ENCODE data around the gene SIGMAR1.
A peak's percentile ranks its signal among the peaks of the same experiment; 100 is the strongest.
"Not testable (repeated sequence)": the region's sequence is repeated elsewhere in the genome, so short reads cannot be mapped to it uniquely, and the experiment has no call there.

The SIGMAR1 gene

GRCh38 chr9:34654323-34655051 is 16.9 kb upstream of the SIGMAR1 start:
- DNase-seq = no peak

DNA sequence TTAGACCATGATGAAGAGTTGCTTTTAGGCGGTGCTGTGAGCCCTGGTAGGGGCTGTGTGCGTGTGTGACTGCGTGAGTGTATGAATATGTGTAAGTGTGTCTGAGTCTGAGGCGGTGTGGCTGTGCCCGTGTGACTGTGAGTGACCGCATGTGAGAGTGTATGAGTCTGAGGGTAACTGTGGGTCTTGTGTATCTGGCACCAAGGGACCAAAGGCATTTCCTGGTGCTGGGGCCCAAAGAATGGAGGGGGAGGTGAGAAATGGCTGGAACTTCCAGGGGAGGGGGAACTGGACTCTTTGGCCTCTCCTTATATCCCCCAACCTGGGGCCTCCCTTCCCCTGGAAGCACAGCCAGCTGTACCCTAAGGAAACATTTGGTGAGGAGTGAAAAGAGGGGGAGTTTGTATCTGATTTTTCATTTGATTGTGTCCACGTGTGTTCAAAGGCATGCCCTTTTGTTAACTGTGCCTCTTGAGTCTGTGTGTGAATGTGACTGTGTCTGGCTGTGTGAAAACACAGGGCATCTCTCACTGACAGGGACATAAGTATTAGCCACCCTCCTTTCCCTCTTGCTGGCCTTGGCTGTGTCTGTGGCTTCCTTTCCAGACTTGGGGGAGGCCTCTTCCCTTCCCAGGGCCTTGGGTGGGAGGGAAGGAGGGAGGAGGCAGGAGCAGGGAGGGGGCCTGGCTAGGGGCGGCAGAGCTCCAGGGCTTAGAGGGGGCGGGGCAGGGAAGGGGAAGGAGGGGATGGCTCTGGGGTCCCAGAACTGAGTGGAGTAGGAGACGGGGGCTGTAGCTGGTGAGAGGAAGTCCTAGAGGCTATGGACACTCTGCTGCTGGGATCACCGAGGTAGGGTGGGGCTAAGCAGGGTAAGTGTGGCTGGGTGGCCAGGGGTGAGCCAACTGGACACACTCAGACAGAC is 15.8 kb upstream of the SIGMAR1 start:
- DNase-seq = no peak

DNA sequence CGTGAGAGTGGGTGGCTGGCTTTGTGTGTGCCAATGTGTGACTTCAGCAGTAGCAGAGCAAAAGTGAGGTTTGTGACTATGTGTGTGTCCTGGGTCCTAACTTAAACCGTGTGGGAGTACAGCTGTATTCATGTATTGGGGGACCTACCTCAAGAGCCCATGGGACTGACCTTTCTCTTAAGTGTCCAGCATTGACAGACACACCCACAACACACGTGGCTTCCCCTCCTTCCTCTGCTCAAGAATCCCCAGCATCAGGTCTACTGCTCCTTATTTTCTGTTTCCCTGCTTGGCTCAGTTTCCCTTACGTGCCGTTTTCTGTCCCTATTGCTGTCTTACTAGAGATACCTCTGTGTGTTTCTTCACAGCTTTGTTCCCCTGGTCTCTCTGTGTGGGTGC is 15.0 kb upstream of the SIGMAR1 start:
- DNase-seq = no peak

- DNase-seq = peak; percentile 15
These were observed 14.5 kb upstream of the SIGMAR1 start, which contains the start of gene IL11RA for GRCh38 chr9:34651876-34652601. TSS of gene IL11RA (plus strand) at chr9:34652185. CDS start at chr9:34655218, 3,033 bp downstream.

- no peak for DNase-seq
These were observed 13.7 kb upstream of the SIGMAR1 start for GRCh38 chr9:34651321-34651720.

DNA sequence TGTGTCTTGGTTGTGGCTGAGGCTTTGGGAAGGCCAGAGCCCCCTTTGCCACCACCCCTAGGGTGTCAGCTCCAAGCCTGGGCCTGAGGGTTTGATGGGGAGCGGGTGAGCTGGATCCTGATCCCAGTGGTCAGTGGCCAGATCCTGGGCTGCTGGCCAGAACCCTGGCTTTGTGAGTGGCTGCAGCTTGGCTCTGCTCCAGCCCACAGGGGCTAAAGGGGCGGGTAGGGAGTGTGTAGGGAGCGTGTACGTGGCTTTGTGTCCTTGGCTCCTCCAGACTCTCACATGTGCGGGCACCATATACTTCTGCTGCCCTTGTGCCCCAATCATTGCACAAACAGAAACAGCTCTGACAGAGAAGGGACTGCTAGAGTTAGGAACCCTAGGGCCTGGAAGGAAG is 13.2 kb upstream of the SIGMAR1 start:
- DNase-seq = no peak

DNA sequence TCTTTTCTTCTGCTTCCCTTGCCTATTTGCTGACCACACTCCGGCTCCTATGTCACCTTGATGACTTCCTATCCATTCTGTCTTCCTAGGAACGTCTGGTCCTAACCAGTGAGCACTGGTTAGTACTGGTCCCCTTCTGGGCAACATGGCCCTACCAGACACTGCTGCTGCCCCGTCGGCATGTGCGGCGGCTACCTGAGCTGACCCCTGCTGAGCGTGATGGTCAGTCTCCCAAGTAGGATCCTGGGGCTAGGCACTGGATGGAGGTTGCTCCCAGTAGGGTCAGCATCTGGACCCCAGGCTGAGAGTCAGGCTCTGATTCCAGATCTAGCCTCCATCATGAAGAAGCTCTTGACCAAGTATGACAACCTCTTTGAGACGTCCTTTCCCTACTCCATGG is 11.1 kb upstream of the SIGMAR1 start:
- DNase-seq = no peak

DNA sequence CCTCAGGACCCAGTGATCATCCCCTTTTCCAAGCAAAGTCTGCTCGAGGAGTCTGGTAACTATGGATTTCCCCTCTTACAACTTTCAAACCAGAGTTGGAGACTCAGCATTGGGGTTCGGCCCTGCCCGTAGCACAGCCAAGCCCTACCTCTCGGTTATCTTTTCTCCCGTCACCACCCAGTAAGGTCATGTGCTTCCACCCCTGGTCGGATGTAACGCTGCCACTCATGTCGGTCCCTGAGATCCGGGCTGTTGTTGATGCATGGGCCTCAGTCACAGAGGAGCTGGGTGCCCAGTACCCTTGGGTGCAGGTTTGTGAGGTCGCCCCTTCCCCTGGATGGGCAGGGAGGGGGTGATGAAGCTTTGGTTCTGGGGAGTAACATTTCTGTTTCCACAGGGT is 10.1 kb upstream of the SIGMAR1 start:
- DNase-seq = no peak

GRCh38 chr9:34647084-34647403 is 9.5 kb upstream of the SIGMAR1 start:
- DNase-seq = no peak

GRCh38 chr9:34646211-34647083 is 8.9 kb upstream of the SIGMAR1 start, which contains the start of gene GALT:
TSS of gene GALT (plus strand) at chr9:34646675. CDS start at chr9:34646705, 30 bp downstream.
- peak; percentile 95 for DNase-seq

- no peak for DNase-seq
These were observed 7.3 kb upstream of the SIGMAR1 start for GRCh38 chr9:34644766-34645314.

GRCh38 chr9:34642679-34643078 is 5.1 kb upstream of the SIGMAR1 start:
- no peak for DNase-seq

- DNase-seq = not testable (repeated sequence)
These were observed 1.7 kb upstream of the SIGMAR1 start for GRCh38 chr9:34639322-34639721.

GRCh38 chr9:34638138-34638445 is 505 bp upstream of the SIGMAR1 start:
- DNase-seq = no peak

- DNase-seq = no peak
These were observed 714 bp downstream of the SIGMAR1 start for GRCh38 chr9:34636791-34637355.

DNA sequence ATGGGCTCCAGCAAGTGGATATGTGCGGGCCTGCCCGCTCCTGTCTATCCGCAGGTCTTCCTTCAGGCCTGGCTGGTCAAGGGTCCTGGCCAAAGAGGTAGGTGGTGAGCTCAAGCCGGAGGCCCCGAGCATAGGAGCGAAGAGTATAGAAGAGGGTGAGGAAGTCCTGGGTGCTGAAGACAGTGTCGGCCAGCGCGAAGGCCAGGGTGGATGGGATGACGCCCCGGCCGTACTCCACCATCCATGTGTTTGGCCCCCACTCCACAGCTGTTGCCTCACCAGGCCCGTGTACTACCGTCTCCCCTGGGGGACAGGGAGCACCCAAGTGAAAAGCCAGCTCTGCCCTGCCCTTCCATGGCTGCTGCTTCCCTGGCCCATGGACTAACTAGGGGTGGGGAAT is 2.0 kb downstream of the SIGMAR1 start:
- no peak for DNase-seq

DNA sequence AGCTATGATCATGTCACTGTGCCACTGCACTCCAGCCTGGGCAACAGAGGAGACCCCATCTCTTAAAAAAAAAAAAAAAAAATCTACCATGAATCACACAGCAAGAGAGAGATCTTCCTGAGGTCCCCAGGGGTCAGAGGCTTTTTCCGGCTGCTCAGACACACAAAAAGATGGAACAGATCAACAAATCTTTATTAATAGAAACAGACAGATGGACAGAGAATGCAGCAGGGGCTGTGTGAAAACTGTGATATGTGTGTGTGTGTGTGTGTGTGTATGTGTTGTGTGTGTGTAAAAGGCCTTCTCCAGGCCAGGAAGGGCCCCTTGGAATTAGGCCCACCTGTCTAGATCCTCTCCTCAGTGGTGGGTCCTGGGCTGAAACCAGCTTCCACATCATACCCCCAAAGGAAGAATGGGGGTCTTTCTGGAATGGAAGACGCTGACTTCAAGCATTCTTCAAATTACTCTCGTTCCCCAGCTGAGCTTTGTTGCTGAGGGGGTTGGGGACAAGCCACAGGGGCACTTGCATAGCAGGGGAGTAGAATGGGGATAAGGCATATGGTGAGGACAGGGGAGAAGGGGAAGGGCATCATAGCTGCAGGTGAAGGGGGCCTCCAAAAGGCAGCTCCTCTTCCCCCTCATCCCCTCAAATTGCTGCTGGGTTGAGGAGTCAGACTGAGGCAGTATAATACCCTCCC is 2.9 kb downstream of the SIGMAR1 start:
- no peak for DNase-seq

DNA sequence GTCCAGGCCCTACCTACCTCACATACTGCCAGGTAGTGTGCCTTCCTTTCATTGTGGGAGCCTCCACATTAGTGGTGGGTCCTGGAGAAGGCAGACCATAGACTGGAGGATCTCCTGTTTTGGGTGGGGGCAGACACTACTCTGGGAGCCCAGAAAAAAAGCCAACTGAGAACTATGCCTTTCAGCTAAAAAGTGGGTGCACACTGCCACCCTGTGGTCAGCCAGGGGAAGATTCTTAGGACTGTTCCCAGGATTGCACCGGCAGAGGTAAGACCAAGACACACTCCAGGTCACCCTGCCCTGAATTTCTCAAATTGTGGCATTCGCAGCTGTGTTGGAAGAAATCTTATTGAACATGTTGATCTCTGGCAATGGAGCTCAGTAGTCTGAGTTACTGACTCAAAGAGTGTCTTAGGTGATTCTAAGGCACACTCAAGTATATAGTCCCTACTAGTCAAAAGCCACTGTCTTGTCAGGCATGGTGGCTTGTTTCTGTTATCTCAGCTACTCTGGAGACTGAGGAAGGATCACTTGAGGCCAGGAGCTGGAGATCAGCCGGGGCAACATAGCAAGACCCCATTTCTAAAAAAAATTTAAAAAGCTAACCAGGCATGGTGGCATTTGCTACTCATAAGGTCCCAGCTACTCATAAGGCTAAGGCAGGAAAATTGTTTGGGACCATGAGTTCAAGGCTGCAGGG is 3.6 kb downstream of the SIGMAR1 start:
- peak; percentile 59 for DNase-seq

DNA sequence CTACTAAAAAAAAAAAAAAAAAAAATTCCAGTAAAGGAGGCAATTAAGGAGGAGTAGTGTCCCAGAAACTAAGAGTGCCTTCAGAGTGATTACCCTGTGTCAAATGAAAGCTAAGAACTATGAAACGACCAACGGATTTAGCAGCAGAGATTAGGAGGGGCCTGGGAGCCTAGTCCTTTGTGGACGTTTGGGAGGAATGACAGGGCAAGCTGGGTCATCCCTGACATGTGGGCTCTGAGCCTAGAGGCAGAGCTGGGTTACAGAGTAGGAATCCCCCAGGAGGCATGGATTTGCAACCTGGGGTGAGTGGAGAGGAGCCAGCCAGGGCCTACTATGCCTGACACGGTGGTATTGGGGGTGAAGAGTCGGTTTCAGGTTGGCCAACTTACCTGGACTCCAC is 4.4 kb downstream of the SIGMAR1 start:
- no peak for DNase-seq

- DNase-seq = no peak
These were observed 7.0 kb downstream of the SIGMAR1 start for GRCh38 chr9:34630402-34631154.

Measured in activated effector memory CD4-positive, alpha-beta T cell treated with Interleukin-2 at 50 U/mL for 16 hours (primary cell).